Thyroid gland (tissue), 4 donors: ENCODE measurements around the gene CPLANE2. TPM values are rescaled to one million over a fixed set of nuclear protein-coding genes. Genes with fewer than 3 reads are reported as not detected.

Experiments used
- DNase-seq, 2 donors: peaks; one replicate each; pipeline ENCODE4 v3.0.0-alpha.2; 2019
- H3K27ac ChIP-seq, 3 donors: fragments of 200-600 bp; sonication (generic); 1 replicate in 2 of 3; 2 replicates in 1 of 3; pipeline ENCODE4 v1.5.1; 2016 to 2019; ENCODE audit warnings: mild to moderate bottlenecking in 1 of 3, moderate library complexity in 1 of 3
- H3K27me3 ChIP-seq: fragments of 200-600 bp; sonication (generic); one replicate; pipeline ENCODE4 v1.5.1; 2019
- H3K36me3 ChIP-seq, 2 donors: fragments of 200-600 bp; sonication (generic); one replicate each; pipeline ENCODE4 v1.5.1; 2016 to 2019
- H3K4me1 ChIP-seq, 2 donors: fragments of 200-600 bp; sonication (generic); one replicate each; pipeline ENCODE4 v1.5.1; 2017 to 2019
- H3K4me3 ChIP-seq, 3 donors: fragments of 200-600 bp; sonication (generic); replicated peaks in 1 of 3; 1 replicate in 2 of 3; 2 replicates in 1 of 3; pipeline ENCODE4 v1.5.1; 2016; ENCODE audit warnings: mild to moderate bottlenecking in 1 of 3
- H3K9me3 ChIP-seq: fragments of 200-600 bp; sonication (generic); one replicate; pipeline ENCODE4 v1.5.1; 2017
- POLR2A ChIP-seq, 2 donors: fragments of 450-650 bp; IDR thresholded peaks; one replicate each; pipeline ENCODE4 v1.6.1; 2017; ENCODE audit warnings: antibody characterized with exemption in 2 of 2, mild to moderate bottlenecking in 2 of 2, moderate library complexity in 1 of 2
- WGBS, 2 donors: methylation state at CpG; one replicate each; pipeline ENCODE4 v1.1.5; 2017; 5-methylcytosine and 5-hydroxymethylcytosine counted together
- intact Hi-C: fragments of 100-400 bp; cut with DNase I; formaldehyde crosslinking; loops from one replicate; pipeline ENCODE4 v1.15.1; 2023
- total RNA-seq, 4 donors: library from RNA; depleted of rRNA; stranded (reverse); fragments of >200 nt; gene quantifications; one replicate each; pipeline ENCODE4 v1.2.3, GENCODE V29; 2016
- TF ChIP-seq, protein P1 (sequence below), 6 experiments: fragments of 200-600 bp in 3 of 6; fragments of 450-650 bp in 3 of 6; sonication (generic) in 3 of 6; IDR thresholded peaks; one replicate each; pipeline ENCODE4 v1.5.1; 2016 to 2019; ENCODE audit warnings: antibody characterized with exemption in 6 of 6, mild to moderate bottlenecking in 2 of 6, inconsistent platforms in 1 of 6, moderate library complexity in 1 of 6

Gene CPLANE2
- total RNA-seq, 4 donors from 2014 or later = 4.3 to 21.8 (median 15.3) TPM

DNA sequence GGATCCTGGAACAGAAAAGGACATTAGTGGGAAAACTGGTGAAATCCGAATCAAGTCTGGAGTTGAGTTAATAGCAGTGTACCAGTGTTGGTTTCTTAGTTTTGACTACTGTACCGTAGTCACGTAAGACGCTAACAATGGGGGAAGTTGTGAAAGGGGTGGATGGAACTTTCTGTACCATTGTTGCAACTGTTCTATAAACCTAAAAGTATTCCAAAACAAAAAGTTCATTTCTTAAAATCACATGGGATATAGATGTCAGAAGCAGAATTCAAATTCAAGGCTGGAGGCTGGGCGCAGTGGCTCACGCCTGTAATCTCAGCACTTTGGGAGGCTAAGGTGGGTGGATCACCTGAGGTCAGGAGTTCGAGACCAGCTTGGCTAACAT, 41.5 kb downstream of the CPLANE2 start:
- Histone ChIP-seq H3K4me3 (no peak overlapping the region), H3K27me3 (no peaks in the 10 kb centered on the region), H3K36me3 (no peaks in the 10 kb centered on the region), H3K27ac (no peak overlapping the region), H3K4me1 (peaks cover 16 to 17% of the 10 kb centered on the region in 2 donors), H3K9me3 (no peaks in the 10 kb centered on the region)
- no peak for DNase-seq
- intact Hi-C loops = no loop called here
- no peak for TF ChIP-seq POLR2A (IDR thresholded peaks at IDR 0.05)
- TF ChIP-seq, protein P1, sequence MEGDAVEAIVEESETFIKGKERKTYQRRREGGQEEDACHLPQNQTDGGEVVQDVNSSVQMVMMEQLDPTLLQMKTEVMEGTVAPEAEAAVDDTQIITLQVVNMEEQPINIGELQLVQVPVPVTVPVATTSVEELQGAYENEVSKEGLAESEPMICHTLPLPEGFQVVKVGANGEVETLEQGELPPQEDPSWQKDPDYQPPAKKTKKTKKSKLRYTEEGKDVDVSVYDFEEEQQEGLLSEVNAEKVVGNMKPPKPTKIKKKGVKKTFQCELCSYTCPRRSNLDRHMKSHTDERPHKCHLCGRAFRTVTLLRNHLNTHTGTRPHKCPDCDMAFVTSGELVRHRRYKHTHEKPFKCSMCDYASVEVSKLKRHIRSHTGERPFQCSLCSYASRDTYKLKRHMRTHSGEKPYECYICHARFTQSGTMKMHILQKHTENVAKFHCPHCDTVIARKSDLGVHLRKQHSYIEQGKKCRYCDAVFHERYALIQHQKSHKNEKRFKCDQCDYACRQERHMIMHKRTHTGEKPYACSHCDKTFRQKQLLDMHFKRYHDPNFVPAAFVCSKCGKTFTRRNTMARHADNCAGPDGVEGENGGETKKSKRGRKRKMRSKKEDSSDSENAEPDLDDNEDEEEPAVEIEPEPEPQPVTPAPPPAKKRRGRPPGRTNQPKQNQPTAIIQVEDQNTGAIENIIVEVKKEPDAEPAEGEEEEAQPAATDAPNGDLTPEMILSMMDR (IDR thresholded peaks at IDR 0.05) = no peak
- WGBS, 2 donors = 90 to 93% methylated on average over 7 of the region's 7 CpGs

DNA sequence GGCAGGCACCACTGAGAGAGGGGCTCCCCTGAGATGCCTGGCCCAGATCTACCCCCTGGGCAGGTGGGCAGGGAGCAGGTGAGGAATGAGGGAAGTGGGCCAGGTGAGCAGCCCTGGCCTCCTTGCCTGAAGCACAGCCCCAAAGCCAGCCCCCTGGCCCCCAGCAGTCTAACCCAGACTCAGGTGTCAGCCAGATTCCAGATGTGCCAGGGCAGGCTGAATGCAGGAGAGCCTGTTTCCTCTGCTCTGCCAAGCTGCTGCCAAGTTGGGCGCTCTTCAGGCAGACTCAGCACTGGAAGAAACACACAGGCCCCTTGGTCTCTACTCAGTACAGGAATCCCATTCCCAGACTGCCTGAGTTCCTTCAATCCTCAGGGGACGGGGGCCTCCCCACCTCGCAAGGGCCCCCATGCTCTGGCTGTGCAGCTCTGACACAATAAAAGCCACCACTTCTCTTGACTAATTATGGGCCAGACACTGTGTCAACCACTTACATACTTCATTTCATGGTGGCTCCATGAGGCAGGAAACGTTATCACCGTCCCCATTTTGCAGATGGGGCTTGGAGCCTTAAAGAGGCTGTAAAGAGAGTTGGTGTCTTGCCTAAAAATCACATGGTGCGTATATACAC, 45.0 kb downstream of the CPLANE2 start:
- WGBS, 2 donors = 43 to 62% methylated on average over 5 to 6 of the region's 6 CpGs
- intact Hi-C loops = no loop called here

DNA sequence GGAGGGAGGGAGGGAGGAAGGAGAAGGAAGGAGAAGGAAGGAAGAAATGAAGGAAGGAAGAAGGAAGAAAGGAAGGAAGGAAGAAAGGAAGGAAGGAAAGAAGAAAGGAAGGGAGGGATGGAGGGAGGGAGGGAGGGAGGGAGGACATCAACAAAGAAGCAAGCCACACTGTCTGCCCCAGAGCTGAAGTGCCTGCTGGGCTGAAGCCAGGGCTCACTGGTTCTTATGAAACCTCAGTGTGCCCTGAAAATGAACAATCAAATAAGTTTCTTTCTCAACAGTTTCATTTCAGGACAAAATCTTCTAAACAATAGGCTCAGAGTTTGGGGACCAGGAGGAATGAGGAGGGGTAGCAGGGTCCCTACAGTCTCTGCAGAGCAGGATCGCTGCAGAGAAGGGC, 45.7 kb downstream of the CPLANE2 start:
- no peaks in the 10 kb centered on the region for H3K9me3 ChIP-seq
- H3K4me1 ChIP-seq = peaks cover 35 to 48% of the 10 kb centered on the region in 2 donors
- no peak overlapping the region for H3K4me3 ChIP-seq
- H3K27me3 ChIP-seq = no peaks in the 10 kb centered on the region
- intact Hi-C loops = no loop called here
- H3K36me3 ChIP-seq = no peaks in the 10 kb centered on the region
- WGBS, 2 donors = 29 to 35% methylated on average over 1 of the region's 1 CpG
- peak; percentile 85 to 91 for DNase-seq
- H3K27ac ChIP-seq = peak overlapping the region; percentile 63 to 73 (median 65)
- TF ChIP-seq, protein P1 (IDR thresholded peaks at IDR 0.05) = no peak
- no peak for TF ChIP-seq POLR2A (IDR thresholded peaks at IDR 0.05)

More for the DNA sequence above, 45.0 kb downstream of the CPLANE2 start:
- H3K9me3 ChIP-seq = no peaks in the 10 kb centered on the region
- H3K4me3 ChIP-seq = no peak overlapping the region
- H3K4me1 ChIP-seq = peaks cover 35 to 48% of the 10 kb centered on the region in 2 donors
- DNase-seq = peak; percentile 78 to 88
- TF ChIP-seq POLR2A (IDR thresholded peaks at IDR 0.05) = no peak
- TF ChIP-seq, protein P1 (IDR thresholded peaks at IDR 0.05) = no peak
- no peaks in the 10 kb centered on the region for H3K27me3 ChIP-seq
- peak overlapping the region; percentile 63 to 73 (median 65) for H3K27ac ChIP-seq
- H3K36me3 ChIP-seq = no peaks in the 10 kb centered on the region

DNA sequence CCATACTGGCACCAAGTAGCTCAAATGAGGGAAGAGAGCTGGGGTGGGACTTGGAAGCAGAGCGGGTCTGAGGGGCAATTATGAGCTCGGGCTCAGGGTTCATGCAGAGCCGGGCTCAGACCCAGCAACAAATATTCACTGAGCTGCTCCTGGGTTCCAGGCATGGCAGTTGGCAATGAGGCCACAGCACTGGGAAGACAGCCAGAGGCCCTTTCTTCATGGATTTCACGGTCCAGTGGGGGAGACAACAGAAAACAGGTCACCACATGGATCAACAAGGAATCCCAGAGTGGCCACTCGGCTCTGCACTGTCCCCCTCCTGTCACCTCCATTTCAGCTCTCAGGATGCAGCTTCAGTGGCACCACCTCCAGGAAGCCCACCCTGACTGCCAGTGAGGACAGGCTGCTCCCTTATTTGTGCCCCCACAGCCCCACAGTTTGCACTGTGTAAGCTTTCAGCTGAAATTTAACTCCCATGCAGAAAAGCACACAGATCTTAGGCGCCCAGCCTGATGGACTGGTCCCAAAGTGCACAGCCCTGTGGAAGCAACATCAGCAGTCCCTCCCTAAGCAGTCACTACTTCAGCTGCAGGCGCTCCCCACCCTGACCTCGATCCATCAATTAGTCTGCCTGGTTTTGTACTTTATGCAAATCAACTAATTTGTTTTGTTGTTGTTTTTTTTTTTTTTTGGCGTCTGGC, 46.9 kb downstream of the CPLANE2 start:
- Histone ChIP-seq H3K36me3 (no peaks in the 10 kb centered on the region), H3K27me3 (no peaks in the 10 kb centered on the region), H3K4me3 (no peak overlapping the region), H3K9me3 (no peaks in the 10 kb centered on the region), H3K4me1 (peaks cover 35 to 48% of the 10 kb centered on the region in 2 donors), H3K27ac (peak overlapping the region in 1 of 3 donors; percentile 46)
- intact Hi-C loops = loop anchor here (2.0 kb wide), 1 partner anchor 113 kb away; no protein-coding TSS in a partner anchor
- peak; percentile 87 to 90 for DNase-seq
- 26 to 29% methylated on average over 8 to 9 of the region's 9 CpGs for WGBS, 2 donors
- TF ChIP-seq, protein P1 (IDR thresholded peaks at IDR 0.05) = peak in 2 of 6 experiments; percentile 6 to 8
- no peak for TF ChIP-seq POLR2A (IDR thresholded peaks at IDR 0.05)

DNA sequence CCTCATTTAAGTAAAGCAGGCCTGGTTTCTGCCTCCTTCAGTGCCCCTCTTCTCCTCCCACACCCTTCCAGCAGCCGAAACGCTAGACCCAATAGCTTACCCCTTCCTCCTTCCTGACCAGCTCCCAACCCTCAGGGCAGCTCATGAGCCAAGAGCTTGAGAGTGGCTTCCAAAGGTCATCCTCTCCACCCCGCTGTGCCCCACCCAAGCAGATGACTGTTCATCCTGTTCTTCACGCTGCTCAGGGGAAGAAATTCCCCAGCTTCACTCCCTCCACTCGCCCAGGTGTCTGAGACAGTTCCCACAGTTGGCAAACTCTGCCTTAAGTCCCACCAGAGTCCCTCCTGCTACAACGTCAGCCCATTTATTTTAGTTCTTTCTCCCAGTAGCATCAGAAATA, 48.0 kb downstream of the CPLANE2 start:
- Histone ChIP-seq H3K4me3 (no peak overlapping the region), H3K4me1 (peaks cover 35 to 48% of the 10 kb centered on the region in 2 donors), H3K36me3 (no peaks in the 10 kb centered on the region), H3K9me3 (no peaks in the 10 kb centered on the region), H3K27ac (peak overlapping the region in 1 of 3 donors; percentile 46), H3K27me3 (no peaks in the 10 kb centered on the region)
- no peak for DNase-seq
- TF ChIP-seq, protein P1 (IDR thresholded peaks at IDR 0.05) = no peak
- TF ChIP-seq POLR2A (IDR thresholded peaks at IDR 0.05) = no peak
- 59 to 64% methylated on average over 6 of the region's 6 CpGs for WGBS, 2 donors
- intact Hi-C loops = loop anchor here (2.0 kb wide), 1 partner anchor 112 kb away; no protein-coding TSS in a partner anchor
